Neural cell (in vitro differentiated cells): ENCODE results near the gene THRB. TPM values are rescaled to one million over a fixed set of nuclear protein-coding genes. Genes with fewer than 3 reads are reported as not detected.

Source experiments
- H2AFZ ChIP-seq: fragments of 200-600, 300-800 bp; sonication (generic), shearing (Covaris generic); 2 replicates; pipeline ENCODE4 v1.6.0; 2014; ENCODE audit warnings: low read depth, mild to moderate bottlenecking, antibody characterized with exemption, low read length, moderate library complexity
- H3F3A ChIP-seq: fragments of 200-600 bp; shearing (Covaris generic); 2 replicates; pipeline ENCODE4 v1.6.1; 2016; ENCODE audit warnings: mild to moderate bottlenecking, moderate library complexity, mixed read lengths, antibody characterized with exemption, low read length; ENCODE audit not compliant: insufficient read depth, poor library complexity, severe bottlenecking
- H3K27ac ChIP-seq: fragments of 200-600, 300-800 bp; sonication (generic), shearing (Covaris generic); 2 replicates; pipeline ENCODE4 v1.5.1; 2014; ENCODE audit warnings: mild to moderate bottlenecking, low read length, moderate library complexity
- H3K27me3 ChIP-seq: fragments of 300-800, 200-600 bp; sonication (generic), shearing (Covaris generic); 2 replicates; pipeline ENCODE4 v1.6.0; 2014; ENCODE audit warnings: mild to moderate bottlenecking, low read depth, low read length, moderate library complexity; ENCODE audit not compliant: insufficient read depth
- H3K36me3 ChIP-seq: fragments of 300-800, 200-600 bp; sonication (generic), shearing (Covaris generic); 2 replicates; pipeline ENCODE4 v1.5.1; 2014; ENCODE audit warnings: mild to moderate bottlenecking, antibody characterized with exemption, low read length, moderate library complexity; ENCODE audit not compliant: insufficient read depth
- H3K4me2 ChIP-seq: fragments of 300-800, 200-600 bp; sonication (generic), shearing (Covaris generic); 2 replicates; pipeline ENCODE4 v1.6.0; 2014; ENCODE audit warnings: mild to moderate bottlenecking, low read length
- H3K4me3 ChIP-seq: fragments of 300-800, 200-600 bp; sonication (generic), shearing (Covaris generic); 2 replicates; pipeline ENCODE4 v1.5.1; 2014; ENCODE audit warnings: mild to moderate bottlenecking, low read length, moderate library complexity
- H3K79me2 ChIP-seq: fragments of 200-600 bp; shearing (Covaris generic); replicated peaks from 2 replicates; pipeline ENCODE4 v1.6.0; 2014; ENCODE audit warnings: mild to moderate bottlenecking, low read length, moderate library complexity; ENCODE audit not compliant: insufficient read depth
- H3K9ac ChIP-seq: fragments of 300-800, 200-600 bp; sonication (generic), shearing (Covaris generic); 2 replicates; pipeline ENCODE4 v1.6.1; 2016; ENCODE audit warnings: mild to moderate bottlenecking, low read length, mixed read lengths
- H3K9me2 ChIP-seq: fragments of 200-600 bp; shearing (Covaris generic); 2 replicates; pipeline ENCODE4 v1.6.1; 2016; ENCODE audit warnings: mild to moderate bottlenecking, low read length, mixed read lengths; ENCODE audit not compliant: insufficient read depth
- H3K9me3 ChIP-seq: fragments of 200-600, 300-800 bp; sonication (generic), shearing (Covaris generic); 2 replicates; pipeline ENCODE4 v1.6.1; 2016; ENCODE audit warnings: mild to moderate bottlenecking, mixed run types, low read length, moderate library complexity, mixed read lengths
- H4K20me1 ChIP-seq: fragments of 200-600 bp; shearing (Covaris generic); 2 replicates; pipeline ENCODE4 v1.6.1; 2016; ENCODE audit warnings: mild to moderate bottlenecking, mixed run types; ENCODE audit not compliant: insufficient read depth
- CTCF ChIP-seq: fragments of 450-650 bp; IDR thresholded peaks from 2 replicates; pipeline ENCODE4 v1.5.1; 2014; ENCODE audit warnings: antibody characterized with exemption, mild to moderate bottlenecking, moderate library complexity; ENCODE audit not compliant: poor library complexity, severe bottlenecking
- EP300 ChIP-seq: fragments of 450-650 bp; conservative IDR thresholded peaks from 2 replicates; pipeline ENCODE4 v1.6.1; 2014; ENCODE audit warnings: antibody characterized with exemption, mild to moderate bottlenecking, moderate library complexity; ENCODE audit not compliant: poor library complexity, severe bottlenecking
- EZH2 ChIP-seq: fragments of 200-600, 300-800 bp; shearing (Covaris generic), sonication (generic); IDR thresholded peaks from 2 replicates; pipeline ENCODE4 v1.6.1; 2014; ENCODE audit warnings: antibody characterized with exemption, low read length, borderline replicate concordance, mild to moderate bottlenecking; ENCODE audit not compliant: insufficient read depth, poor library complexity, severe bottlenecking
- MXI1 ChIP-seq: fragments of 450-650 bp; conservative IDR thresholded peaks from 2 replicates; pipeline ENCODE4 v1.6.1; 2014; ENCODE audit warnings: antibody characterized with exemption, mild to moderate bottlenecking; ENCODE audit not compliant: poor library complexity, severe bottlenecking
- POLR2AphosphoS5 ChIP-seq: IDR thresholded peaks from 2 replicates; pipeline ENCODE4 v1.6.1; 2012
- RAD21 ChIP-seq: fragments of 450-650 bp; conservative IDR thresholded peaks from 2 replicates; pipeline ENCODE4 v1.6.1; 2014; ENCODE audit warnings: antibody characterized with exemption, mild to moderate bottlenecking, moderate library complexity
- REST ChIP-seq: IDR thresholded peaks from 2 replicates; pipeline ENCODE4 v1.6.1; 2012; ENCODE audit warnings: borderline replicate concordance
- SMC3 ChIP-seq: fragments of 450-650 bp; conservative IDR thresholded peaks from 2 replicates; pipeline ENCODE4 v1.6.1; 2014; ENCODE audit warnings: antibody characterized with exemption, mild to moderate bottlenecking, moderate library complexity; ENCODE audit not compliant: poor library complexity
- TAF1 ChIP-seq: IDR thresholded peaks from 2 replicates; pipeline ENCODE4 v1.6.1; 2012; ENCODE audit warnings: low read depth
- polyA plus RNA-seq: library from polyadenylated mRNA; depleted of rRNA; stranded (reverse); fragments of >200 nt; gene quantifications from 2 replicates; pipeline ENCODE4 v1.2.3, GENCODE V29; 2014

Gene THRB
- polyA plus RNA-seq, 1 donor from 2014 or later = 1.7 TPM

- Histone ChIP-seq H4K20me1 (no peaks in the 10 kb centered on the region), H3F3A (no peaks in the 10 kb centered on the region), H3K4me3 (no peak overlapping the region), H3K36me3 (no peaks in the 10 kb centered on the region), H3K9me2 (no peaks in the 10 kb centered on the region), H3K9me3 (no peaks in the 10 kb centered on the region), H3K27ac (no peak overlapping the region), H2AFZ (no peak overlapping the region), H3K79me2 (no peaks in the 10 kb centered on the region), H3K9ac (no peak overlapping the region), H3K27me3 (no peaks in the 10 kb centered on the region), H3K4me2 (no peak overlapping the region)
- TF ChIP-seq POLR2AphosphoS5 (no peak), RAD21 (no peak), REST (no peak), CTCF (no peak), MXI1 (no peak), EZH2 (no peak), SMC3 (no peak), TAF1 (no peak), EP300 (no peak)
Observed at GRCh38 chr3:24538891-24539290, 44.2 kb upstream of the THRB start.

GRCh38 chr3:24533561-24534193, 39.0 kb upstream of the THRB start:
- no peak overlapping the region for H2AFZ ChIP-seq
- H3K9me3 ChIP-seq = no peaks in the 10 kb centered on the region
- H4K20me1 ChIP-seq = no peaks in the 10 kb centered on the region
- H3K36me3 ChIP-seq = no peaks in the 10 kb centered on the region
- no peaks in the 10 kb centered on the region for H3K79me2 ChIP-seq
- TF ChIP-seq POLR2AphosphoS5 (no peak), SMC3 (no peak), MXI1 (no peak), REST (no peak), RAD21 (no peak), CTCF (no peak), EZH2 (no peak), TAF1 (no peak), EP300 (no peak)
- no peaks in the 10 kb centered on the region for H3K27me3 ChIP-seq
- H3F3A ChIP-seq = no peaks in the 10 kb centered on the region
- no peak overlapping the region for H3K4me2 ChIP-seq
- no peak overlapping the region for H3K9ac ChIP-seq
- H3K4me3 ChIP-seq = no peak overlapping the region
- no peak overlapping the region for H3K27ac ChIP-seq
- H3K9me2 ChIP-seq = no peaks in the 10 kb centered on the region
